ENCODE results near the gene MMP3.

The MMP3 gene

GRCh38 chr11:102849311-102849710 lies 5.9 kb upstream of the MMP3 start:
- TF ChIP-seq CTCF (IDR thresholded peaks at IDR 0.05; ENCODE audit: extremely low read depth, missing control alignments) = no peak
- no peak for DNase-seq (ENCODE audit: low spot score)

- no peak for TF ChIP-seq CTCF (IDR thresholded peaks at IDR 0.05; ENCODE audit: extremely low read depth, missing control alignments)
- DNase-seq (ENCODE audit: low spot score) = no peak
These were observed 2.9 kb upstream of the MMP3 start for GRCh38 chr11:102846292-102846691.

- TF ChIP-seq CTCF (IDR thresholded peaks at IDR 0.05; ENCODE audit: extremely low read depth, missing control alignments) = no peak
- no peak for DNase-seq (ENCODE audit: low spot score)
These were observed 479 bp downstream of the MMP3 start for GRCh38 chr11:102842930-102843329.

- DNase-seq (ENCODE audit: low spot score) = no peak
- no peak for TF ChIP-seq CTCF (IDR thresholded peaks at IDR 0.05; ENCODE audit: extremely low read depth, missing control alignments)
These were observed 3.4 kb downstream of the MMP3 start for GRCh38 chr11:102840018-102840417.

- no peak for TF ChIP-seq CTCF (IDR thresholded peaks at IDR 0.05; ENCODE audit: extremely low read depth, missing control alignments)
- DNase-seq (ENCODE audit: low spot score) = no peak
These were observed 5.8 kb downstream of the MMP3 start for GRCh38 chr11:102837646-102838045.

- no peak for DNase-seq (ENCODE audit: low spot score)
- no peak for TF ChIP-seq CTCF (IDR thresholded peaks at IDR 0.05; ENCODE audit: extremely low read depth, missing control alignments)
These were observed 6.3 kb downstream of the MMP3 start for GRCh38 chr11:102837156-102837555.

GRCh38 chr11:102836290-102836875 lies 7.0 kb downstream of the MMP3 start:
- no peak for TF ChIP-seq CTCF (IDR thresholded peaks at IDR 0.05; ENCODE audit: extremely low read depth, missing control alignments)
- DNase-seq (ENCODE audit: low spot score) = no peak
